Hepatocyte (in vitro differentiated cells): ENCODE data around the gene RIOX2. TPM values are rescaled to one million over a fixed set of nuclear protein-coding genes. Genes with fewer than 3 reads are reported as not detected.
"Not testable (repeated sequence)": the region's sequence is repeated elsewhere in the genome, so short reads cannot be mapped to it uniquely, and the experiment has no call there.

ENCODE experiments used
- DNase-seq: peaks from one replicate; pipeline ENCODE4 v3.0.0-alpha.2; 2016; ENCODE audit warnings: low spot score
- H2AFZ ChIP-seq: fragments of 200-600 bp; sonication (generic); 2 replicates; pipeline ENCODE4 v1.6.0; 2016; ENCODE audit warnings: antibody characterized with exemption, mild to moderate bottlenecking
- H3K27ac ChIP-seq: fragments of 200-600 bp; sonication (generic); 2 replicates; pipeline ENCODE4 v1.5.1; 2016; ENCODE audit warnings: mild to moderate bottlenecking
- H3K27me3 ChIP-seq: fragments of 200-600 bp; sonication (generic); 2 replicates; pipeline ENCODE4 v1.6.1; 2016
- H3K36me3 ChIP-seq: fragments of 200-600 bp; sonication (generic); replicated peaks from 2 replicates; pipeline ENCODE4 v1.5.1; 2016; ENCODE audit warnings: low read depth; ENCODE audit not compliant: insufficient read depth
- H3K4me1 ChIP-seq: fragments of 200-600 bp; sonication (generic); 2 replicates; pipeline ENCODE4 v1.5.1; 2016; ENCODE audit warnings: mild to moderate bottlenecking, moderate library complexity; ENCODE audit not compliant: insufficient read depth
- H3K4me2 ChIP-seq: fragments of 200-600 bp; sonication (generic); 2 replicates; pipeline ENCODE4 v1.6.0; 2016
- H3K4me3 ChIP-seq: fragments of 200-600 bp; sonication (generic); 2 replicates; pipeline ENCODE4 v1.5.1; 2016; ENCODE audit warnings: mild to moderate bottlenecking
- H3K79me2 ChIP-seq: fragments of 200-600 bp; sonication (generic); 2 replicates; pipeline ENCODE4 v1.6.0; 2017; ENCODE audit warnings: mild to moderate bottlenecking
- H3K9me2 ChIP-seq: fragments of 200-600 bp; sonication (generic); replicated peaks from 2 replicates; pipeline ENCODE4 v1.6.0; 2017; ENCODE audit warnings: mild to moderate bottlenecking; ENCODE audit not compliant: insufficient read depth
- H3K9me3 ChIP-seq: fragments of 200-600 bp; sonication (generic); 2 replicates; pipeline ENCODE4 v1.5.1; 2016; ENCODE audit warnings: low read depth, mild to moderate bottlenecking
- H4K20me1 ChIP-seq: fragments of 200-600 bp; sonication (generic); 2 replicates; pipeline ENCODE4 v1.6.0; 2016; ENCODE audit warnings: mild to moderate bottlenecking; ENCODE audit not compliant: insufficient read depth, poor library complexity, severe bottlenecking
- EZH2 ChIP-seq: fragments of 200-600 bp; sonication (generic); IDR thresholded peaks from 2 replicates; pipeline ENCODE4 v1.6.1; 2016; ENCODE audit warnings: antibody characterized with exemption, mild to moderate bottlenecking, borderline replicate concordance
- EZH2phosphoT487 ChIP-seq: fragments of 200-600 bp; sonication (generic); IDR thresholded peaks from one replicate; pipeline ENCODE4 v1.6.1; 2018; ENCODE audit warnings: antibody characterized with exemption, mild to moderate bottlenecking, low read depth, moderate library complexity; ENCODE audit not compliant: unreplicated experiment, severe bottlenecking
- WGBS: methylation state at CpG from one replicate; pipeline ENCODE4 v1.1.6; 2016; ENCODE audit warnings: low lambda C conversion rate; ENCODE audit errors: missing lambda C conversion rate; 5-methylcytosine and 5-hydroxymethylcytosine counted together
- polyA plus RNA-seq: library from polyadenylated mRNA; unstranded; fragments of >200 nt; fragmentation: Nextera tagmentation; extraction: Ambion mirVana; gene quantifications from 2 replicates; pipeline ENCODE4 v1.2.1, GENCODE V29; 2016
- total RNA-seq: library from RNA; depleted of rRNA; stranded (reverse); fragments of >200 nt; gene quantifications from 2 replicates; pipeline ENCODE4 v1.2.3, GENCODE V29; 2014
- TF ChIP-seq, protein P1 (sequence below): fragments of 200-600 bp; sonication (generic); IDR thresholded peaks from 2 replicates; pipeline ENCODE4 v1.5.1; 2016; ENCODE audit warnings: antibody characterized with exemption, mild to moderate bottlenecking; ENCODE audit not compliant: poor library complexity

Gene RIOX2
- total and polyA plus RNA-seq, 2 experiments from 2014 or later, result 15.5 to 26.2 TPM

DNA sequence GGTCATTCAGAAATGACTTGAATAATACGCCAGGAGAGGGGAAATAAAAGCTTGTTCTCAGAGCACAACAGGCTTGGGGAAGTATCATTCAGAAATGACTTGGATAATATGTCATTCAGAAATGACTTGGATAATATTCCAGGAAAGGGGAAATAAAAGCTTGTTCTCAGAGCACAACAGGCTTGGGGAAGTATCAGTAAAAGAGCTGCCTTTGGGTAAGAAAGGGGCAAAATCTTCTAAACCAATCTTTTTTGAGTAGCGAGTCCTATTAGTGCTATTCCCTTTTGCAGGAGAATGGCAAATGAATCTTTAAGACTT is 42.0 kb upstream of the RIOX2 start:
- Histone ChIP-seq H3K9me2 (no peaks in the 10 kb centered on the region), H3K9me3 (no peaks in the 10 kb centered on the region), H3K4me1 (peaks cover 15% of the 10 kb centered on the region), H3K79me2 (no peaks in the 10 kb centered on the region), H3K27ac (no peak overlapping the region), H4K20me1 (no peaks in the 10 kb centered on the region), H3K4me2 (no peak overlapping the region), H3K36me3 (no peaks in the 10 kb centered on the region), H3K27me3 (no peaks in the 10 kb centered on the region), H3K4me3 (no peak overlapping the region), H2AFZ (no peak overlapping the region)
- TF ChIP-seq EZH2, result no peak
- TF ChIP-seq, protein P1, sequence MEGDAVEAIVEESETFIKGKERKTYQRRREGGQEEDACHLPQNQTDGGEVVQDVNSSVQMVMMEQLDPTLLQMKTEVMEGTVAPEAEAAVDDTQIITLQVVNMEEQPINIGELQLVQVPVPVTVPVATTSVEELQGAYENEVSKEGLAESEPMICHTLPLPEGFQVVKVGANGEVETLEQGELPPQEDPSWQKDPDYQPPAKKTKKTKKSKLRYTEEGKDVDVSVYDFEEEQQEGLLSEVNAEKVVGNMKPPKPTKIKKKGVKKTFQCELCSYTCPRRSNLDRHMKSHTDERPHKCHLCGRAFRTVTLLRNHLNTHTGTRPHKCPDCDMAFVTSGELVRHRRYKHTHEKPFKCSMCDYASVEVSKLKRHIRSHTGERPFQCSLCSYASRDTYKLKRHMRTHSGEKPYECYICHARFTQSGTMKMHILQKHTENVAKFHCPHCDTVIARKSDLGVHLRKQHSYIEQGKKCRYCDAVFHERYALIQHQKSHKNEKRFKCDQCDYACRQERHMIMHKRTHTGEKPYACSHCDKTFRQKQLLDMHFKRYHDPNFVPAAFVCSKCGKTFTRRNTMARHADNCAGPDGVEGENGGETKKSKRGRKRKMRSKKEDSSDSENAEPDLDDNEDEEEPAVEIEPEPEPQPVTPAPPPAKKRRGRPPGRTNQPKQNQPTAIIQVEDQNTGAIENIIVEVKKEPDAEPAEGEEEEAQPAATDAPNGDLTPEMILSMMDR, result no peak
- no peak for TF ChIP-seq EZH2phosphoT487
- WGBS, result 90% methylated on average over 2 of the region's 2 CpGs
- no peak for DNase-seq

DNA sequence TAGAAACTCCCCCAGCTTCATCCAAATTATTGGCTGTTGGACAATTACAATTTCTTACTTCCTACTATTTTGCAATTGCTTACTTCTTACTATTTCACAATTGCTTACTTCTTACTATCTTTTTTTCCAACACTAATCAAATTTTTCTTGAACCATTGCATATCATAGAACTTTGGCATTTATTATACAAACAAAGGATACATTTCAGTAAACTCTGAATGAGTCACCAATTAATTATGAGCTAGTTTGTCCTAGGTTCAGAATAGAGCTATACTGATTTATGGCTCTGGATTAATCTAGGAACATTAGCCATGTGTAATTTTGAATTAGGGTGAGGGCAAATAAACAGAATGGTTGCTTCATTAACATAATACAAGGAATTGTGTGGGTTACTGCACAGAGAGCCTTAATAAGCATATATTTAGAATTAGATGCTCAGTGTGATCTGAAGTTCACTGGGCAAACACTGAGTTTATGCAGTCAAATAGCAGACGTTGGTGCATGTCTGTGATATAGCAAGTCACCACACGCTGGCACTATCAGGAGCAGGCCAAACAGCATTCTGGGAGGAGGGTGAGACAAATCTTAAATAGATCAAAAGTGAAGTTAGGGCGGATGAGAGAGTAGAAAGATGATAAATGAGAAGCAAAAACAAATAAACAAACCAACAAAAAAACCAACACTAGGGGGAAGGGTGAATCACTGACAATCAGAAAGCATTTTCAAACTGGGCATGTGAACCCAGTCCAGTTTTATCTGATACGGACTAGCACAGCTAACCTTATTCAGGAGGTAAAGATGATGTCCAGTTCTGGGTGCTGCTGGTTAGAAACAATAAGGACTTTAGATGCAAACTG is 41.4 kb upstream of the RIOX2 start:
- Histone ChIP-seq H3K4me1 (peaks cover 15% of the 10 kb centered on the region), H3K79me2 (no peaks in the 10 kb centered on the region), H3K9me3 (no peaks in the 10 kb centered on the region), H3K27me3 (no peaks in the 10 kb centered on the region), H2AFZ (no peak overlapping the region), H4K20me1 (no peaks in the 10 kb centered on the region), H3K9me2 (no peaks in the 10 kb centered on the region), H3K4me3 (no peak overlapping the region), H3K36me3 (no peaks in the 10 kb centered on the region), H3K27ac (no peak overlapping the region), H3K4me2 (no peak overlapping the region)
- DNase-seq, result no peak
- 47% methylated on average over 4 of the region's 4 CpGs for WGBS
- TF ChIP-seq, protein P1, result no peak
- no peak for TF ChIP-seq EZH2phosphoT487
- TF ChIP-seq EZH2, result no peak

DNA sequence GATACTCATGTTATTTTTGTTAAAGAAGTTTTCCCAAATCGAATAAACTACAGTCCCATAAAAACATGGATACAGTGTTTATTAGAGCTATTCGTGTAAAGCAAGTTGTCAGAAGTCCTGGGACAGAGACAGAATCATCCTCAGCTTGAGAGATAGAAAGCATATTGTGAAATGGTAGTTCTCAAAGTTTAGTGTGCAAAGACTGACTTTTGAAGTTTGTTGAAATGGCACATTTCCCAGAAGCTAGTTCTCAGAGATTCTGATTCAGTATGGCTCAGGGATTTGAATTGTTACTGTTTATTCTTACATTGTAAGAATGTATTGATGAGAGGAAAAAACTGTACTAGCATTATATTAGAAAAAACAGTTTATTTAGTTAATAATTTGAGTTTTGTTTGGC is 40.7 kb upstream of the RIOX2 start:
- H3K4me1 ChIP-seq, result peaks cover 15% of the 10 kb centered on the region
- no peak for DNase-seq

DNA sequence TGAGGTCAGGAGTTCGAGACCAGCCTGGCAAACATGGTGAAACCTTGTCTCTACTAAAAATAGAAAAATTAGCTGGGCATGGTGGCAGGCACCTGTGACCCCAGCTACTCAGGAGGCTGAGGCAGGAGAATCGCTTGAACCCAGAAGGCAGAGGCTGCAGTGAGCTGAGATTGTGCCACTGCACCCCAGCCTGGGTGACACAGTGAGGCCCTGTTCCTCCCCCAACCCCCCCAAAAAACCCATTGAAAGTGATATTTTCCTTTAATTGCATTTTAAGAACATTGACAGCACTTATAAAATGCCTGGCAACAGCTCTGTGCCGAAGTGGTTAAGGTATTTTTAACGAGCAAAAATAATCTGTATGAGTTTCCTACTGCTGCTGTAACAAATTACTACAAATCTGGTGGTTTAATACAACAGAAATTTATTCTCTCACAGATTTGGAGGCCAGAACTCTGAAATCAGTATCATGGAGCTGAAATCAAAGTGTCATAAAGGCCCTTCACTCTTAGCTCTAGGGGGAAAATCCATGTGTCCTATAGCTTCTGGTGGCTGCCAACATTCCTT is 38.7 kb upstream of the RIOX2 start:
- WGBS, result 99% methylated on average over 4 of the region's 4 CpGs
- not testable (repeated sequence) for H3K36me3 ChIP-seq, H4K20me1 ChIP-seq, H3K27me3 ChIP-seq, H3K9me3 ChIP-seq, H3K27ac ChIP-seq, DNase-seq, H3K4me2 ChIP-seq, H2AFZ ChIP-seq, H3K4me3 ChIP-seq, H3K79me2 ChIP-seq, H3K9me2 ChIP-seq
- H3K4me1 ChIP-seq, result peaks cover 15% of the 10 kb centered on the region

More for the DNA sequence above, 40.7 kb upstream of the RIOX2 start:
- WGBS, result 60% methylated on average over 2 of the region's 2 CpGs
- H3K9me2 ChIP-seq, result no peaks in the 10 kb centered on the region
- no peaks in the 10 kb centered on the region for H3K27me3 ChIP-seq
- H3K4me3 ChIP-seq, result no peak overlapping the region
- no peaks in the 10 kb centered on the region for H4K20me1 ChIP-seq
- no peaks in the 10 kb centered on the region for H3K9me3 ChIP-seq
- TF ChIP-seq, protein P1, result no peak
- H3K79me2 ChIP-seq, result no peaks in the 10 kb centered on the region
- peak overlapping the region; percentile 11 for H3K4me2 ChIP-seq
- H3K27ac ChIP-seq, result peak overlapping the region; percentile 7
- peak overlapping the region; percentile 32 for H2AFZ ChIP-seq
- H3K36me3 ChIP-seq, result no peaks in the 10 kb centered on the region
